Mesendoderm (in vitro differentiated cells): ENCODE results near the gene CSF1R.
A peak's percentile ranks its signal among the peaks of the same experiment; 100 is the strongest.

Experiments used
- DNase-seq: peaks from one replicate; pipeline ENCODE4 v3.0.0; 2013
- H2AK5ac ChIP-seq: 2 replicates; pipeline ENCODE4 v1.6.1; 2013; ENCODE audit warnings: low read length, inconsistent platforms
- H2BK120ac ChIP-seq: 2 replicates; pipeline ENCODE4 v1.6.1; 2013; ENCODE audit warnings: low read depth, mild to moderate bottlenecking, low read length, moderate library complexity, mixed read lengths
- H2BK15ac ChIP-seq: replicated peaks from 2 replicates; pipeline ENCODE4 v1.6.1; 2013; ENCODE audit warnings: low read depth, mild to moderate bottlenecking, moderate library complexity
- H2BK5ac ChIP-seq: 2 replicates; pipeline ENCODE4 v1.6.1; 2013; ENCODE audit warnings: low read length, inconsistent platforms
- H3K18ac ChIP-seq: 2 replicates; pipeline ENCODE4 v1.6.1; 2013; ENCODE audit warnings: mild to moderate bottlenecking, low read length, mixed read lengths
- H3K23ac ChIP-seq: one replicate; pipeline ENCODE4 v1.6.1; 2013; ENCODE audit warnings: low read length
- H3K27ac ChIP-seq: 2 replicates; pipeline ENCODE4 v1.5.1; 2013; ENCODE audit warnings: low read depth, mild to moderate bottlenecking, inconsistent platforms, low read length, moderate library complexity
- H3K27me3 ChIP-seq: 2 replicates; pipeline ENCODE4 v1.6.1; 2013; ENCODE audit warnings: low read length, control low read depth, mild to moderate bottlenecking, inconsistent platforms; ENCODE audit not compliant: insufficient read depth, poor library complexity
- H3K36me3 ChIP-seq: 2 replicates; pipeline ENCODE4 v1.6.1; 2013; ENCODE audit warnings: low read length, inconsistent platforms; ENCODE audit not compliant: control insufficient read depth, insufficient read depth
- H3K4ac ChIP-seq: one replicate; pipeline ENCODE4 v1.6.1; 2013; ENCODE audit warnings: low read depth, mild to moderate bottlenecking, low read length, moderate library complexity
- H3K4me1 ChIP-seq: 2 replicates; pipeline ENCODE4 v1.6.1; 2013; ENCODE audit warnings: low read depth, low read length, inconsistent platforms; ENCODE audit not compliant: control insufficient read depth
- H3K4me2 ChIP-seq: 2 replicates; pipeline ENCODE4 v1.6.1; 2013; ENCODE audit warnings: low read length
- H3K4me3 ChIP-seq: 2 replicates; pipeline ENCODE4 v1.5.1; 2013; ENCODE audit warnings: mild to moderate bottlenecking, low read length
- H3K56ac ChIP-seq: one replicate; pipeline ENCODE4 v1.6.1; 2013; ENCODE audit warnings: low read length
- H3K79me1 ChIP-seq: 2 replicates; pipeline ENCODE4 v1.6.1; 2013; ENCODE audit warnings: low read length, inconsistent platforms
- H3K79me2 ChIP-seq: 2 replicates; pipeline ENCODE4 v1.6.1; 2013; ENCODE audit warnings: mild to moderate bottlenecking, low read length; ENCODE audit not compliant: control insufficient read depth, insufficient read depth
- H3K9ac ChIP-seq: 2 replicates; pipeline ENCODE4 v1.6.1; 2013; ENCODE audit warnings: low read length, inconsistent platforms
- H4K5ac ChIP-seq: one replicate; pipeline ENCODE4 v1.6.1; 2013; ENCODE audit warnings: low read length
- H4K8ac ChIP-seq: one replicate; pipeline ENCODE4 v1.6.1; 2013; ENCODE audit warnings: low read depth, mild to moderate bottlenecking, control low read depth, low read length, moderate library complexity
- WGBS: extraction: QIAGEN DNeasy Blood & Tissue Kit; methylation state at CpG from one replicate; pipeline ENCODE4 v1.1.7; 2013; ENCODE audit warnings: low lambda C conversion rate, missing lambda C conversion rate; ENCODE audit not compliant: insufficient coverage; ENCODE audit errors: extremely low coverage; 5-methylcytosine and 5-hydroxymethylcytosine counted together

The CSF1R gene

GRCh38 chr5:150131978-150132694 lies 45.8 kb upstream of the CSF1R start:
- Histone ChIP-seq H3K4ac (peak overlapping the region; percentile 39), H3K79me1 (no peaks in the 10 kb centered on the region), H2BK15ac (no peak overlapping the region), H3K27me3 (no peaks in the 10 kb centered on the region), H3K79me2 (no peaks in the 10 kb centered on the region), H3K4me1 (peaks cover 24% of the 10 kb centered on the region), H2AK5ac (no peak overlapping the region), H2BK120ac (no peak overlapping the region), H3K4me2 (no peak overlapping the region), H3K56ac (peak overlapping the region; percentile 39), H3K18ac (peak overlapping the region; percentile 10), H3K36me3 (peaks cover 4% of the 10 kb centered on the region), H3K23ac (no peak overlapping the region), H4K8ac (no peak overlapping the region), H3K9ac (no peak overlapping the region), H2BK5ac (no peak overlapping the region), H3K27ac (no peak overlapping the region), H3K4me3 (no peak overlapping the region), H4K5ac (no peak overlapping the region)
- no peak for DNase-seq
- WGBS, result no CpG with 5 or more reads among the region's 12 CpGs

DNA sequence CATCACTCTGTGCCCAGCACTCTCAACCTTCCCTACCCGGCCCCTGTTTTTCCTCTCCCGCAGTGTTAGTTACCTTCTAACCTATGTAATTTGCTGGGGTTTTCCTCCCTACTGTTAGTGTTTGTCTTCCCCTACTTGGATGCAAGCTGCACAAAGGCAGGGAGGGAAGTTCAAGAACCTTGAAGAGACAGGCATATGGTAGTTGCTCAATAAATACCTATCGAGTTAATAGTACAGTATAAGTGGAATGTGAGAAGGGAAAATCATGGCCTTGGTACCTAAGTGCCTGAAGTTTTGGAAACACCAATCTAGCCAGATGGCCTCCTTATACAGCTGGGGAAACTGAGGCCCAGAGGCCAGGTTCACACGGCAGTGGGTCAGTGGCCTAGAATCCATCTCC lies 45.1 kb upstream of the CSF1R start:
- Histone ChIP-seq H3K4ac (peak overlapping the region; percentile 39), H2AK5ac (no peak overlapping the region), H3K36me3 (peaks cover 4% of the 10 kb centered on the region), H2BK5ac (no peak overlapping the region), H3K23ac (no peak overlapping the region), H3K79me1 (no peaks in the 10 kb centered on the region), H3K56ac (peak overlapping the region; percentile 72), H4K5ac (no peak overlapping the region), H2BK15ac (no peak overlapping the region), H3K4me1 (peaks cover 21% of the 10 kb centered on the region), H3K79me2 (no peaks in the 10 kb centered on the region), H3K27me3 (no peaks in the 10 kb centered on the region), H3K27ac (peak overlapping the region; percentile 41), H3K4me3 (no peak overlapping the region), H2BK120ac (no peak overlapping the region), H4K8ac (no peak overlapping the region), H3K18ac (peak overlapping the region; percentile 0), H3K4me2 (no peak overlapping the region), H3K9ac (no peak overlapping the region)
- DNase-seq, result no peak
- no CpG with 5 or more reads among the region's 4 CpGs for WGBS

GRCh38 chr5:150130493-150130922 lies 44.2 kb upstream of the CSF1R start:
- Histone ChIP-seq H2AK5ac (no peak overlapping the region), H3K36me3 (peaks cover 4% of the 10 kb centered on the region), H3K4me2 (no peak overlapping the region), H3K4me1 (peaks cover 22% of the 10 kb centered on the region), H3K56ac (no peak overlapping the region), H3K79me1 (no peaks in the 10 kb centered on the region), H4K8ac (no peak overlapping the region), H3K4ac (peak overlapping the region; percentile 39), H2BK120ac (peak overlapping the region; percentile 31), H3K23ac (no peak overlapping the region), H3K18ac (peak overlapping the region; percentile 9), H3K79me2 (no peaks in the 10 kb centered on the region), H3K27me3 (no peaks in the 10 kb centered on the region), H3K9ac (no peak overlapping the region), H2BK5ac (no peak overlapping the region), H4K5ac (no peak overlapping the region), H2BK15ac (no peak overlapping the region), H3K27ac (peak overlapping the region; percentile 66), H3K4me3 (no peak overlapping the region)
- no CpG with 5 or more reads among the region's 8 CpGs for whole genome bisulfite sequencing
- DNase-seq, result peak; percentile 98

DNA sequence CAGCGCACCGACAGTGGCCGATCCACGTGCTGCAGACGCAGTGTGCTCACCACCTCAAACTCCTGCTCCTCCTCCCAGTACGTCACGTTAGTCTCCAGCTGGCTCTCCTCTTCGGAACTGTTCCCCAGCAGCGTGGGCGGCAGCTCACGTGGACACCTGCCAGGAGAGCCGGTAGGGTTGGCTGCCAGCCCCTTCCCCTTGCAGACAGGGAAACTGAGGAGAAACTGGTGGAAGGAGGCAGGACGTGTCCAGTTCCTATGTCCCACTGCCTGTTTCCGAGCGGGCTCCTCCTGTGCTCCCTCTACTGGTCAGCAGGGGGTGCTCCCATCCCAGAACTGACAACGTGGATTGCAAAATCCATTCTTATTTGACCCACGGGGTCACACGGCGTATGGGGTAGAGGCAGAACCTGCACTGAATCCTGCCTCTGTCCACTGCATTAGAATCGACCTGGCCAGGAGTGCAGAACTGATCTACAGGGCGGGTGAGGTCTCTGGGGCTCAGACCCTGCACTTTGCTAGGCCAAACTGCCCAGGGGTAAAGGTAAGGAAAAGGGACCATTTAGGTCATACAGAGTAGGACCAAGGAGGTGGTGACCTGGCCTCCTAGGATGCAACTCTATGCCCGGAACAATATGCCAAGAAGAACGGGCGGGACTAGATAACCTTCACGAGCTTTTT lies 43.6 kb upstream of the CSF1R start:
- Histone ChIP-seq H3K23ac (peak overlapping the region; percentile 83), H4K5ac (no peak overlapping the region), H2BK15ac (no peak overlapping the region), H3K4ac (peak overlapping the region; percentile 39), H3K4me2 (no peak overlapping the region), H3K4me3 (no peak overlapping the region), H2AK5ac (peak overlapping the region; percentile 52), H4K8ac (no peak overlapping the region), H3K4me1 (peaks cover 22% of the 10 kb centered on the region), H3K27me3 (no peaks in the 10 kb centered on the region), H2BK5ac (no peak overlapping the region), H3K27ac (peak overlapping the region; percentile 66), H3K79me1 (no peaks in the 10 kb centered on the region), H3K79me2 (no peaks in the 10 kb centered on the region), H3K9ac (no peak overlapping the region), H3K36me3 (peaks cover 4% of the 10 kb centered on the region), H3K56ac (no peak overlapping the region), H3K18ac (peak overlapping the region; percentile 9), H2BK120ac (peak overlapping the region; percentile 31)
- no CpG with 5 or more reads among the region's 25 CpGs for WGBS
- peak; percentile 85 for DNase-seq

DNA sequence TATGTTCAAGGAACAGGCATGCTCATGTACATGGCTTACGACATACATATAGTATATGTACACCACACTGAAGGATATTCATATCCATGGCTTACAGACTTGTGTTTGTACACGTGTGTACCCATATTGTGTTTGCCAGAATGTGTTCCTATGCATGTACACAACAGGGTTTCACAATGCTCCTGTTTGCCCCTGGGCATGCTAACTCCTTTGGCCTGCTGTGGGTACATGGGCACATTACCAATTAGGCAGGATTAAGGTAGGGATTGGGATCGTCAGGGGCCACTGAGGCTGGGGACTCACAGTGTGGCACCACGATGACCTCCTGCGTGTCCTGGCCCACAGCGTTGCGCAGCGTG lies 43.1 kb upstream of the CSF1R start:
- no CpG with 5 or more reads among the region's 8 CpGs for WGBS
- Histone ChIP-seq H3K4ac (no peak overlapping the region), H3K79me2 (no peaks in the 10 kb centered on the region), H2BK15ac (no peak overlapping the region), H3K36me3 (peaks cover 4% of the 10 kb centered on the region), H2BK120ac (no peak overlapping the region), H3K79me1 (no peaks in the 10 kb centered on the region), H3K4me3 (no peak overlapping the region), H4K5ac (no peak overlapping the region), H3K56ac (no peak overlapping the region), H3K27me3 (no peaks in the 10 kb centered on the region), H3K18ac (no peak overlapping the region), H3K9ac (no peak overlapping the region), H4K8ac (no peak overlapping the region), H2AK5ac (peak overlapping the region; percentile 52), H3K4me2 (no peak overlapping the region), H3K4me1 (peaks cover 22% of the 10 kb centered on the region), H3K23ac (peak overlapping the region; percentile 83), H3K27ac (no peak overlapping the region), H2BK5ac (no peak overlapping the region)
- DNase-seq, result no peak
